Brain pericyte (primary cell): ENCODE data around the gene ELMO3.

ENCODE experiments used
- DNase-seq: peaks from one replicate; pipeline ENCODE4 v3.0.0-alpha.2; 2012; ENCODE audit warnings: low read depth, low spot score

The ELMO3 gene

DNA sequence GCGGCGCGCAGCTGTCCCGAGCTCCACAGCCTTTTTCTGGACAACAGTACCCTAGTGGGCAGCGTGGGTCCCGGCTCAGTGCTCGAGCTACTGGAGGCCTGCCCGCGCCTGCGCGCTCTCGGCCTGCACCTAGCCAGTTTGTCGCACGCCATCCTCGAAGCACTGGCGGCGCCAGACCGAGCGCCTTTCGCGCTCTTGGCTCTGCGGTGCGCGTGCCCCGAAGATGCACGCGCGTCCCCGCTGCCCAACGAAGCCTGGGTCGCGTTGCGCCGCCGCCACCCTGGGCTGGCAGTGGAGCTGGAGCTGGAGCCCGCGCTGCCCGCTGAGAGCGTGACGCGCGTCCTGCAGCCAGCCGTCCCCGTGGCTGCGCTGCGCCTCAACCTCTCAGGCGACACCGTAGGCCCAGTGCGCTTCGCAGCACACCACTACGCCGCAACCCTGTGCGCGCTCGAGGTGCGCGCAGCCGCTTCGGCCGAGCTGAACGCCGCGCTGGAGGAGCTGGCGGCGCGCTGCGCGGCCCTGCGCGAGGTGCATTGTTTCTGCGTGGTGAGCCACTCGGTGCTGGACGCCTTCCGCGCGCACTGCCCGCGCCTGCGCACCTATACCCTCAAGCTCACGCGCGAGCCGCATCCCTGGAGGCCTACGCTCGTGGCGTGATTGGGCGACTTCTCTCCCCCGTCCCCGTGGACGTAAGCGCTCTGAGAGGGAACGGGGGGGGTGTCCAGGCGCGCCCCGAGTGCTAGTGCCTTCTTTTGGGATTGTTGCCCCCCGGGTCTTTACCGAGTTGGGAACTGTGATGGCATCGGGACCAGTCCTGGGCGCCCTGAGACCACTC lies 35.5 kb upstream of the ELMO3 start:
- DNase-seq, result no peak

- no peak for DNase-seq
Observed at GRCh38 chr16:67163999-67164558, 34.9 kb upstream of the ELMO3 start.

- DNase-seq, result no peak
Observed at GRCh38 chr16:67164599-67165061, 34.3 kb upstream of the ELMO3 start, which contains the start of gene HSF4. Gene HSF4 (plus strand): TSS chr16:67164745. CDS start chr16:67164812, 67 bp downstream.

DNA sequence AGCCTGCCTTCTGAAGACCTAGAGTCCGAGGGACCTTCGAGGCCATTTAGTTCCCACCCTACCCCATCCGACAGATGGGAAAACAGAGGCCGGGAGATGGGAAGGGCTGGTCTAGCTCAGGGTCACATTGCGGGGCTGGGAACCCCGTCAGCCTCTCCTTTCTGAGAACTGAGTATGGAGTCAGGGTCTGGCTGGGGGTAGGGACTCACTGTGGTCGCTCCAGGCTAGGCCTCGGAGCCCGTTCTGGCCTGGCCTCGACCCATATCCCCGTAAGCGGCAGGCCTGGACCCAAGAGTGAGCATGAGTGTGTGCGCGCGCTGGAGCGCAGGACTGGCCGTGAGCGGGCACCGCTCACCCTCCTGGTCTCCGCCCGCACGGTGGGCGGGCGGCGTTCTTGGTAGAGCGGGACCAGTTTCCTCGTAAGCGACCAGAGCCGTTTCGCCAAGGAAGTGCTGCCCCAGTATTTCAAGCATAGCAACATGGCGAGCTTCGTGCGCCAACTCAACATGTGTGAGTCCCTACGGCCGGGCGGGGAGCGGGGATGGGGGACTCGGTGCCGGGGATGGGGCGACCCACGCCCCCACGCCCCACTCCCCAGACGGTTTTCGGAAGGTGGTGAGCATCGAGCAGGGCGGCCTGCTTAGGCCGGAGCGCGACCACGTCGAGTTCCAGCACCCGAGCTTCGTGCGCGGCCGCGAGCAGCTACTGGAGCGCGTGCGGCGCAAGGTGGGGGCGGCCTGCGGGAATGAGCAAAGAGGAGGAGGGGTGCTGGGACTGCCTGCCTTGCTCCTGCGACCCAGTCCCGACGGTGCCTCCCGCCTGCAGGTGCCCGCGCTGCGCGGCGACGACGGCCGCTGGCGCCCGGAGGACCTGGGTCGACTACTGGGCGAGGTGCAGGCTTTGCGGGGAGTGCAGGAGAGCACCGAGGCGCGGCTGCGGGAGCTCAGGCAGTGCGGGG lies 33.5 kb upstream of the ELMO3 start:
- no peak for DNase-seq

- no peak for DNase-seq
Observed at GRCh38 chr16:67166110-67166547, 32.8 kb upstream of the ELMO3 start.

- DNase-seq, result no peak
Observed at GRCh38 chr16:67166598-67167168, 32.2 kb upstream of the ELMO3 start.

- DNase-seq, result no peak
Observed at GRCh38 chr16:67167588-67167987, 31.3 kb upstream of the ELMO3 start.

DNA sequence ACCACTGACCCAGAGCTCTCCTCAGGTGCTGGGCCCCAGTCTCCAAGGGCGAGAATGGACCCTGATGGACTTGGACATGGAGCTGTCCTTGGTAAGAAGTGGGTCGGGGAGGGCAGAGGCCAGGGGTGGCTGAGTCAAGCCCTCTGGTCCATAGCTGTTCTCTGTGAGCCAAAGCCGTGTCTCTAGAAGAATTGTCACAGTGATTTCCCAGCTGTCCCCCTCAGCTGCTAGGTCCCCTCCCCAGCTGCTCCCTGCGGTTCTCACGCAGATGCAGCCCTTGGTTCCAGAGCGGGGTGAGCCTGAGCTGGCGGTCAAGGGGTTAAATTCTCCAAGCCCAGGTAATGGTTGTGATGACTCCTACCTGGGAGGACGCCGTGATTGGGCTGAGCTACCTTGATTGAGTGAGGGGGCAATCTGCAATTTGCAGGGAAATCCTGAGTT lies 29.9 kb upstream of the ELMO3 start:
- DNase-seq, result no peak

DNA sequence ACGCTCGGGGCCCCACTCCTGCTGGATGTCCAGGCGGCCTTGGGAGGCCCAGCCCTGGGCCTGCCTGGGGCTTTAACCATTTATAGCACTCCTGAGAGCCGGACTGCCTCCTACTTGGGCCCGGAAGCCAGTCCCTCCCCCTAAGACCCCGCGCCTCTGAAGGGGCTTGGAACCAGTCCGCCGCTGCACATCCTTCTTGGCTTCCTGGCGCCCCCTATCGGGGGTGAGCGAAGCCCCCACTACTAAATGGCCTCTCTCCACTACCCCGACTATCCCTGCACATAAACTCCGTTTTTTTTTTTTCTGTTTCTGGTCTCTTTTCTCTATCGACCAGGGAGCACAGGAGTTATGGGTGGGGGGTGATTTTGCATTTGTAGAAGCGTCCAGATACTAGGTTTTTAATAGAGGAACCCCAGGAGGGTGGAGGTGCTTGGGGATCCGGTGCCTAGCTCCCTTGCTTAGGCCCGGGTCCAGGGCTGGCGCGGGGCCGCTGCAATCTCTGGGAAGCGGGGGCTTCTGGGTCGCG lies 29.2 kb upstream of the ELMO3 start:
- no peak for DNase-seq

DNA sequence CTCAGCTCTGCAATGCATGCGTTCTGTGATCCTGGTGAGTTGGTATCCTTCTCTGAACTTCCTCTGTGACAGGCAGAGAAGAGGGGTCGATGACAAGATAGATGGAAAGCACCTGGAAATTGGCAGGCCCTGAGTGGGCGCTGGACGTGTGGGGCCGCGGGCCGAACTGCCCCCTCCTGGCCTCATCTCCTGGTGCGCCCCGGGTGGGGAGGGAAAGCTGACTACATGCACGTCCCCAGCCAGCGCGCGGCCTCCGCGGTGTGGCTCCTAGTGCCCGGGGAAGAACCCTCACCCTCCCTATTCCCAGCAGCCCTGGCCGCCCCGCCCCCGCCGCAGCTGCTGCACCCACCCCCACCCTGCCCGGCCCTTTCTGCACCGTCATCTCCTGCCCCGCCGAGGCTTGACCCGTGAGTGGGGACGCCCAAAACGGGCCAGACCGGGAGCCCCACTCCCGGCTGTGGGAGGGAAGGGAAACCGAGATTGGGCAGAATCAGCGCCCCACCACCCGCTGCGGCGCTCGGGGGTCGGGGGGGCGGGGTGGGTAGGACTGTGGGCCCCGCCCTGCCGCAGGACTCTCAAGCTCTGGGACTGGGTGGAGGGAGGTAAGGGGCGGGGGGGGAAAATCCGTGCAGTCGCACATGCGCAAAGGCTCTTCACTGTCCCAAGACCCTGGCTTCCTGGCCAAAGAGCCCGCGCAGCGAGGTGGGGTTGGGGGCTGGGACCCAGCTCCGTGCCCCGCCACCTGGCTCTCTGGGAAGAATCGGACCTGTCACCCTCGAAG lies 28.6 kb upstream of the ELMO3 start, which contains the start of gene NOL3:
Gene NOL3, plus strand, starts transcription at position 371 of the 781 bp plus-strand sequence.
- no peak for DNase-seq

- no peak for DNase-seq
Observed at GRCh38 chr16:67170949-67171649, 27.8 kb upstream of the ELMO3 start.

- no peak for DNase-seq
Observed at GRCh38 chr16:67173323-67173722, 25.6 kb upstream of the ELMO3 start.

DNA sequence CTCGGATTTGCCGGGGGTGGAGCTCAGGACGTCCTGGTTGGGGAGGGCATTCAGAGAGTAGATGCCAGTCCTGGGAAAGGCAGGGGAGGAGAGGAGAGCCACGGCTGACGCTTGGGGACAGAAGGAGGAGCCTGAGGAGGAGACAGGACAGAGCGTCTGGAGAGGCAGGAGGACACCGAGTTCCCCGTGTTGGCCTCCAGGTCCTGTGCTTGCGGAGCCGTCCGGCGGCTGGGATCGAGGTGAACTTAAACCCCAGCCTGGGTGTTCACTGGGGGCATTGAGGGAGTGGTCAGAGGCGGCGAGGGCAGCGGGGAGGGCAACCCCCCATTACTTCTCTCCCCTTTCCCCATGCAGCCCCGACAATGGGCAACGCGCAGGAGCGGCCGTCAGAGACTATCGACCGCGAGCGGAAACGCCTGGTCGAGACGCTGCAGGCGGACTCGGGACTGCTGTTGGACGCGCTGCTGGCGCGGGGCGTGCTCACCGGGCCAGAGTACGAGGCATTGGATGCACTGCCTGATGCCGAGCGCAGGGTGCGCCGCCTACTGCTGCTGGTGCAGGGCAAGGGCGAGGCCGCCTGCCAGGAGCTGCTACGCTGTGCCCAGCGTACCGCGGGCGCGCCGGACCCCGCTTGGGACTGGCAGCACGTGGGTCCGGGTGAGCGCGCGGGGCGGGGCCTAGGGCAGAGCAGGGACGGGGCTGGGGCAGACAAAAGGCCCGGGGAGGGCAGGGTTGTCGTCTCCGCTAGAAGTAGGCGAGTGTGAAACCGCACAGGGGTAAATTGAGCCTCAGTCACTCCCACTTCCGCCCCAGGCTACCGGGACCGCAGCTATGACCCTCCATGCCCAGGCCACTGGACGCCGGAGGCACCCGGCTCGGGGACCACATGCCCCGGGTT lies 24.9 kb upstream of the ELMO3 start:
- DNase-seq, result peak; percentile 37

GRCh38 chr16:67174706-67175231 lies 24.2 kb upstream of the ELMO3 start:
- no peak for DNase-seq

GRCh38 chr16:67176662-67177061 lies 22.3 kb upstream of the ELMO3 start:
- no peak for DNase-seq

DNA sequence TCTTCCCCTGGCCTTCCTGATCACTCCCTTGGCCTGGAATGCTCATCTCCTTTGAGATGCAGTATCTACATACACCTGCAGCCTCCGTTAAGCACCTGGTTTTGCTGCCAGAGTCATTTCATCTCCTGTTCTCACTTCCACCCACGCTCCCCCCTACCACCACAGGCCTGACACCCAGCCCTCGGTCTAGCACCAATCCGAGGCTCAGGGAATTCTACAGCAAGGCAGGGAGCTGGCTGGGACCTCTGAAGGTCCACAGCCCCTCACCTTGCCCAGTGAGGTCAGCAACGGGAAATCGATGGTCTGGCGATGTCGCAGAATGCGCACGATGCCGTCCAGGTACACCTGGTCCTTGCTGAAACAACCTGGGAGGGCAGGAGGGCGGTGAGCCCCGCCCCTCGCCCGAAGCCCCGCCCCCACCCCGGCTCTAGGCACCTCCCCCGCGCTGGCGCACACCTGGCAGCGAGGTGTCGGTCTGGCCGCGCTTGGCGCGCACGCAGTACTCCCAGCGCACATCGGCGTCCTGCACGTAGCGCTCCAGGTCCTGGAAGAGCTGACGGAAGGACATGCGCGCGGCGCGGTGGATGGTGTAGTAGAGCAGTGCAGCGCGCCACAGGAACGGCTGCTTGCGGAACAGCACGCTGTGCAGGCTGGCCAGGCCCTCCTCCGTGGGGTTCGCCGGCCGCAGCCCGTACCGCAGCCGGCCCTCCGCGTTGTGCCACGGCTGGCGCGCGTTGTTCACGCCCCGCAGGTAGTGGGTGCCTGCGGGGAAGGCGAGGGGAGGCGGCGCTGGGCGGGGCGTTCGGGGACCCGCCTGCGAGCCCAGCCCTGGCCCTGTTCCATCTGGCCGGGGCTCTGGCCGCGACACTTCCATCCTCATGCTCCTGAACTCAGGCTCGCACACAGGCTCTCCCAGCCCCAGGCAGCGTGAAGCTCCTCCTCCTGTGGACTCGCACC lies 20.9 kb upstream of the ELMO3 start:
- DNase-seq, result no peak

GRCh38 chr16:67179421-67180080 lies 19.4 kb upstream of the ELMO3 start:
- DNase-seq, result no peak
